Stimulated activated CD8-positive, alpha-beta memory T cell treated with anti-CD3 and anti-CD28 coated beads, Interleukin-7, amount 100 ng/mL, for 48 hours (primary cell): ENCODE data around the gene GAREM1.

Experiments
- DNase-seq, 2 donors: peaks; one replicate each; pipeline ENCODE4 v3.0.0-alpha.2; 2020; ENCODE audit warnings: low read depth in 1 of 2; ENCODE audit errors: extremely low read depth in 1 of 2

GAREM1 gene

DNA sequence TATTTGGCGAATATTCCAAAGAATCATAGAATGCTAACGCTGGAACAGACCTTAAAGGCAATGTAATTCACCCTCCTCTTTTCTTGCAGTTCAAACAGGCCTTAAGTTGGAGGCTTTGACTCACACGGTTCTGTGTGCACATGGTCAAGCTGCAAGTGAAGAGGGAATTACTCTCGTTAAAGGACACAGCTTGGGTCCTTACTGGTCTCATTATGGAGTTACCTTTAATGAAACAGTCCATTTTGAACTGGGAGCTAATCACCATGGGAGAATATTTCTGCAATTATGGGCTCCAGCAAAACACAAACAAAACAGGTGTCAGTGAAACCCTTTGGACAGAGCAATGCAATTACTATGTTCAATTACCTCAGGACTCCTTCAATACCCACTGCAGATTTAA lies 135.5 kb downstream of the GAREM1 start:
- no peak for DNase-seq

GRCh38 chr18:32333781-32334180 lies 136.9 kb downstream of the GAREM1 start:
- no peak for DNase-seq

DNA sequence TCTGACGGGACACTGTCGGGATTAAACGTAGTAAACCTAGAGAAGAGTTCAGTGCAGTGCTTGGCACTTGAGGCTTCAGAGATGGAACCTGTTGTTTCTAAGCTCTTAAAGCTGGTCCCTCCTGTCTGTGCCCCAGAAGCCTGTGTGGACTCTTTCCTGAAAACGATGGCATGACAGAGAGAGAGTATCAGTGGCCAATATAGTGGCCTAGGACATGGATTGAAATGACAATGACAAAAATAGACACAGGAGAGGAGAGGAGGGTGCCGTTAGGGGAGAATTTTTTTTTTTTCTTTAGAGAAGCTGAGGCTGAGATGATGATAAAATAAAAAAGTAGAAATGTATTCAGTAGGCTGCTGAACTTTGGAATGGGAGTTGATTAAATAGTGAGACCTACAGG lies 138.0 kb downstream of the GAREM1 start:
- DNase-seq: no peak

- no peak for DNase-seq
These were observed 141.7 kb downstream of the GAREM1 start for GRCh38 chr18:32328974-32329373.

- no peak for DNase-seq
These were observed 142.3 kb downstream of the GAREM1 start for GRCh38 chr18:32328379-32328778.

DNA sequence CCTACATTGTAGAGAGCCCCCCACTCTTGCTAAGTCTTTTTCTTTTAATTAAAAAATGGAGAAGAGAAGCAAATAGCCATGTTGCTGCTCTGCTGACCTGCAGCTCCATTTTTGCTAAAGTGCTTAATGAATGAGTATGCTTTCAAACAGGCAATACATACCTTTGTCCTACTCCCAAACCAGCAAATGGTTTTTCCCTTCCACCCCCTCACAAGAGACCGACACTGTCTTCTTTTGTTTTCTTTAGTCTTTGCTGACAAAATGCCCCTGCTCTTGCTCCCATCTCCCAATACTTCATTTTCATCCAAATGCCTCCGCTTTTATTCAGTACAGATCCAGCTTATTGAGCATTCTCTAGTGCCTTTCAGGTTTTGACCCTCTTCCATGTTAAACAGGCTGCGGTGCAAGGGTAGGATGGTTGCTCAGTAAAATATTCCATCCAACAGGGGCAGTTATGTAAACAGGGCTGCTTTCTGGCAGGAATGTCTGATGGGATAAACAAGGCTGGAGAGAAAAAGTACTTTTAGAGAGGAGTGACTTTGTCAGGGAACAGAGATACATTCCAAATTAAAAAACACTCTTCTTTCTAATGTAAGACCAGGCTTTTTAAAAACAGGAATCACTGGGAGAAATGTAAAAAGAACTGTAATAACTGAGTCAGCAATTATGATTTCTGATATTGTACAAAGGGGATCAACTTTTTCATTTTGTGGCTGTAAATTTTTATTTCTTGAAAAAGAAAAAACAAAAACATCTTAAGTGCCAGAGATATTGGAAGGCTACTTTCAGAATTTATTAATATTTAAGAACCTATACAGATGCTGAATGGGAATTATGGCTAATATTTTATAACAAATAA lies 144.0 kb downstream of the GAREM1 start:
- no peak for DNase-seq

DNA sequence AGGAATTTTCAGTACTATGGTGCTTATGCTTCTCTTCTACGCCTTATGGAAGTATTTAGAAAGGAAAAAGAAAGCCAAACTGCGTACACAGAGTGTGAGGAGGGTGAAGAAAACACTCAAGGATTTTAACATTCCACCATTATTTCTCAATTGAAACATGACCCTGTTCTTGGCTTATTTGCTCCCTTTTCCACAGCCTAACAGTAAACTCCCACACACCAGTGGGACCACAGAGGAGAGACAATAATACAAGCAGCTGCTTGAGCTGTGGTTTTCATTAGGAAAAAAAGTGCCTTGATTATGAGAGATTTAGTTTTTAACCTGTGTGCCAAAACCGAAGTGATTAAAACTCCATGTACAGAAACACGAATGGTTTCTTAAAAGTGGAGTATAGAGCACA lies 146.5 kb downstream of the GAREM1 start:
- no peak for DNase-seq

GRCh38 chr18:32321826-32322225 lies 148.9 kb downstream of the GAREM1 start:
- no peak for DNase-seq

GRCh38 chr18:32319084-32319483 lies 151.6 kb downstream of the GAREM1 start:
- no peak for DNase-seq

GRCh38 chr18:32318581-32318980 lies 152.1 kb downstream of the GAREM1 start:
- no peak for DNase-seq

GRCh38 chr18:32317651-32318050 lies 153.0 kb downstream of the GAREM1 start:
- no peak for DNase-seq

DNA sequence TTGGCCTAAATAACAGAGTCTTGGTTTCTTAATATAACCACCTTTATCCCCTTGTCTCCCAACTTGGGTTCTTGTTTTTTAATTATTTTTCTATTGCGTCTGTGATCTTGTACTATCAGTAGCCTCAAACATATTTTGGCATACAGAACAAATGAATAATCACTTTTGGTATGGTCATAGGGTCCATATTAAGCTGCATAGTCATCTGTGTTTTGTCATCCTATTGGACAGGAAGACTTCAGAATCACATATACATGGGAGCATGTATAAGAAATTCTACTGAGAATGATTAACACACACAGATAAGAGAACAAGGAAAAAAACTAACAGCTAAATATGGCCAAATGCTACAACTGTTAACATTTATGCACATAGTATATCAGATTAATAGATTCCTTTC lies 154.8 kb downstream of the GAREM1 start:
- no peak for DNase-seq

- DNase-seq: no peak
These were observed 159.9 kb downstream of the GAREM1 start for GRCh38 chr18:32310774-32311173.

DNA sequence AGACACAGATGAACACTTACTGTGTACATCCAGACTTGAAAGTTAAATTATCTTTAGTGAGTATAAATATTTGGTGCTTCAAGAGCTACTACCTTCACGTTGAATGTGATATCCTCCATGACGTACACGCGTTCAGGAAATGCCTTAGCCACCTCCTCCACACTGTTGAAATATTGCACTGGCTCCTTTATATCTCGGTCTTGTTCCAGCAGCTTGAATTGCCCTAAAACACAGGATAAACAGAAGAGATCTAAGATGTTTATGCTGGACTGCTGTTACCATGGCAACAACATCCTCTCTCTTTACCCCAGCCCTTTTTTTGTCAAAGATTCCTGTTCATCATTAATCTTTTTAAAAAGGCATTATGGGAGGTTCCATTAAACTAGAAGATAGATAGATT lies 160.6 kb downstream of the GAREM1 start:
- DNase-seq: no peak

DNA sequence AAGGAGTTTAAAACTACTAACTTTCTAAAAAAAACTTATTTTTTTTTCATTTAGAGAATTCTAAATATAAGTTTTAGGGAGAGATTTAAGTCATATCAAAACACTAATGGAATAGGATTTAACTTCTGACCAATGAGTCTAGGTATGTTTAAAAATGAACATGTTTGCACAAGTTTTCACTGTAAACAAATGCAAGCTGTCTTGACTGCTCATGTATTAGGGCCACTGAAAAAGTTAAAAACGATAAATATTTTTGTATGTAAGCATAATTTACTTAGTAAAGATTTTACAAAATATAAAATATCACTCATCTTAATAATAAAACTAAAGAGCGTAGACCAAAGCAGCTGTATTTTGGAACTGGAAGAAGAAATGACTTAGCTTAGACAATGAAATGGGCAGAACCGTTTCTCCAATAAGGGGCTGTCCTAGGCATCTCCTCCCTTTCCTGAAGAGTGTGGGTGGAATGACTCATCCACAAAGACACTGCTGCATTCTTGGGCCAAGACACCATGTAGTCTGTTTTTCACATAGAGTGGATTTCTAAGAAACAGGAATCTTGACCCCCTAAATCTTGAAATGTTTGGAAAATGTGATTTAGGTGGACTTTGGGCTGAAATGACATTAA lies 162.1 kb downstream of the GAREM1 start:
- DNase-seq: no peak

GRCh38 chr18:32303400-32303799 lies 167.3 kb downstream of the GAREM1 start:
- no peak for DNase-seq

GRCh38 chr18:32302806-32303205 lies 167.9 kb downstream of the GAREM1 start:
- DNase-seq: no peak

- no peak for DNase-seq
These were observed 168.5 kb downstream of the GAREM1 start for GRCh38 chr18:32301976-32302743.

DNA sequence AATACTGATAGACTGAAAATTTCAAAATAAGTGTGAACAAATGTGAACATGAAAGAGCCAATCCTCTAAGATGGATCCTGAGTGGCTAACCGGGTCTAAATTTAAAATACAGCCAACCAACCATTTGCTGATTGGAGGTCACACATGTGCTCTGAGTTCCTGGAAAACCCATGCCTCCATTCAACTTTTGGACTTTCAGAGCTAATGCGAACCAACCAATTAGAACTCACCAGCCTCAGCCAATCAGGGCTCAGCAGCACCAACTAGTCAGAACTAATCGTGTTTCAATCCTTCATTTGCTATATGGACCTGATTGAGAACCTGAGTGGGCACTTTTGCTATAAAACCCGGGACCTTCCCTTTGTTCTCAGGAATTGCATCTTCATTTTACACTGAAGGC lies 169.3 kb downstream of the GAREM1 start:
- DNase-seq: no peak

GRCh38 chr18:32300914-32301313 lies 169.8 kb downstream of the GAREM1 start:
- no peak for DNase-seq

DNA sequence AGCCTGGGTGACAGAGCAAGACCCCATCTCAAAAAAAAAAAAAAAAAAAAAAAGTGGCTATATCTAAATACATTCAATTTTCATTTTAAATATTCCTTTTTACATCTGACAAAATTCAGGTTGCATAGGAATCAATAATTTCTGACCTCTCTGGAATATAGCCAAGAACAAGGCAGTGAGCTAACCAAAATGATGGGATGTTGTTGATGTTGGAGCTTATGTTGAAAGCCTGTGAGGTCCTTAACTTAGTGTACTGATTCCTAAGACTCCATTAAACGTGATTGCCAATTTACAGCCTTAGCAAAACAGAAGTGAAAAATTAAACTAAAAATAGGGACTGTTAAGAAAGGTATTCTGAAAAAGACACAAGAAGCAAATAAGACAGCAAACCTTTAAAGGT lies 171.2 kb downstream of the GAREM1 start:
- DNase-seq: no peak

GRCh38 chr18:32298171-32298667 lies 172.5 kb downstream of the GAREM1 start:
- no peak for DNase-seq
